ENCODE results near the gene GABPA. TPM values are rescaled to one million over a fixed set of nuclear protein-coding genes. Genes with fewer than 3 reads are reported as not detected.
"Not testable (repeated sequence)": the region's sequence is repeated elsewhere in the genome, so short reads cannot be mapped to it uniquely, and the experiment has no call there.

GABPA gene
- total and polyA plus RNA-seq, 4 donors: 5.4 to 19.4 (median 11.5) TPM

DNA sequence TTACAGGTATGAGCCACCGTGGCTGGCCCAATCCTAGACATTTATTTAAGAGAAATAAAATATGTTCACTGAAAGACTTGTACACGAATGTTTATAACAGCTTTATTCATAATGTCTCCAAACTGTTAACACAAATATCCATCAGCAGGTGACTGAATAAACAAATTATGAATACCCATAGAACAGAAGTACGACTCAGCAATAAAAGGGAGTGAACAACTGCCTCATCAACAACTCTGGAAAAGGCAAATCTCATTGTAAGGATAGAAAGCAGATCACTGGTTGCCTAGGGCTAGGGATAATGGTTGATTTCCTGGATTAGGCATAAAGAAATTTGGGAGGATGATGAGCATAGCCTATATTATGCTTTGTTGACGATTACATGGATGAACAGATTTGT lies 41.7 kb downstream of the GABPA start (continued):
- TF ChIP-seq REST (IDR thresholded peaks at IDR 0.05) (no peak), FOXA2 (IDR thresholded peaks at IDR 0.05) (no peak)
- TF ChIP-seq, protein P1, sequence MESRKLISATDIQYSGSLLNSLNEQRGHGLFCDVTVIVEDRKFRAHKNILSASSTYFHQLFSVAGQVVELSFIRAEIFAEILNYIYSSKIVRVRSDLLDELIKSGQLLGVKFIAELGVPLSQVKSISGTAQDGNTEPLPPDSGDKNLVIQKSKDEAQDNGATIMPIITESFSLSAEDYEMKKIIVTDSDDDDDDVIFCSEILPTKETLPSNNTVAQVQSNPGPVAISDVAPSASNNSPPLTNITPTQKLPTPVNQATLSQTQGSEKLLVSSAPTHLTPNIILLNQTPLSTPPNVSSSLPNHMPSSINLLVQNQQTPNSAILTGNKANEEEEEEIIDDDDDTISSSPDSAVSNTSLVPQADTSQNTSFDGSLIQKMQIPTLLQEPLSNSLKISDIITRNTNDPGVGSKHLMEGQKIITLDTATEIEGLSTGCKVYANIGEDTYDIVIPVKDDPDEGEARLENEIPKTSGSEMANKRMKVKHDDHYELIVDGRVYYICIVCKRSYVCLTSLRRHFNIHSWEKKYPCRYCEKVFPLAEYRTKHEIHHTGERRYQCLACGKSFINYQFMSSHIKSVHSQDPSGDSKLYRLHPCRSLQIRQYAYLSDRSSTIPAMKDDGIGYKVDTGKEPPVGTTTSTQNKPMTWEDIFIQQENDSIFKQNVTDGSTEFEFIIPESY (IDR thresholded peaks at IDR 0.05): no peak
- TF ChIP-seq, protein P2, sequence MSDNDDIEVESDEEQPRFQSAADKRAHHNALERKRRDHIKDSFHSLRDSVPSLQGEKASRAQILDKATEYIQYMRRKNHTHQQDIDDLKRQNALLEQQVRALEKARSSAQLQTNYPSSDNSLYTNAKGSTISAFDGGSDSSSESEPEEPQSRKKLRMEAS (IDR thresholded peaks at IDR 0.05): no peak

DNA sequence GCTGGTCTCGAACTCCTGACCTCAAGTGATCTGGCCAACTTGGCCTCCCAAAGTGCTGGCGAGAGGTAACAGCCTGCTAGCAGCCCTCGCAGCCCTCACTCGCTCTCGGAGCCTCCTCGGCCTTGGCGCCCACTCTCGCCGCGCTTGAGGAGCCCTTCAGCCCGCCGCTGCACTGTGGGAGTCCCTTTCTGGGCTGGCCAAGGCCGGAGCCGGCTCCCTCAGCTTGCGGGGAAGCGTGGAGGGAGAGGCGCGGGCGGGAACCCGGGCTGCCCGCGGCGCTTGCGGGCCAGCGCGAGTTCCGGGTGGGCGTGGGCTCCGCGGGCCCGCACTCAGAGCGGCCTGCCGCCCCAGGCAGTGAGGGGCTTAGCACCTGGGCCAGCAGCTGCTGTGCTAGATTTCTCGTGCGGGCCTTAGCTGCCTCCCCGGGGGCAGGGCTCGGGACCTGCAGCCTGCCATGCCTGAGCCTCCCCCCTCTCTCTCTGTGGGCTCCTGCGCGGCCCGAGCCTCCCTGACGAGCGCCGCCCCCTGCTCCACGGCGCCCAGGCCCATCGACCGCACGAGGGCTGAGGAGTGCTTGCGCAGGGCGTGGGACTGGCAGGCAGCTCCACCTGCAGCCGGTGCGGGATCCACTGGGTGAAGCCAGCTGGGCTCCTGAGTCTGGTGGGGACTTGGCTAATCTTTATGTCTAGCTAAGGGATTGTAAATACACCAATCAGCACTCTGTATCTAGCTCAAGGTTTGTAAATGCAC lies 43.5 kb downstream of the GABPA start:
- not testable (repeated sequence) for H3K4me1 ChIP-seq (ENCODE audit: control insufficient read depth in 4 of 4, insufficient read depth in 4 of 4, low read length in 3 of 4); DNase-seq (ENCODE audit: low spot score); H3K36me3 ChIP-seq (ENCODE audit: control insufficient read depth in 4 of 4, insufficient read depth in 3 of 4, low read depth in 1 of 4, low read length in 3 of 4); H3K27me3 ChIP-seq (ENCODE audit: control insufficient read depth in 4 of 4, insufficient read depth in 4 of 4, low read length in 3 of 4); H3K27ac ChIP-seq (ENCODE audit: low read depth in 1 of 2, low read length in 2 of 2); H3K9me3 ChIP-seq (ENCODE audit: control insufficient read depth in 4 of 4, low read length in 3 of 4); H3K4me3 ChIP-seq (ENCODE audit: low read depth in 1 of 3, low read length in 3 of 3); H3K9ac ChIP-seq (ENCODE audit: low read depth in 1 of 2, low read length in 2 of 2)
- WGBS: 88% methylated on average over 52 of the region's 52 CpGs

GRCh38 chr21:25788677-25789076 lies 53.9 kb downstream of the GABPA start:
- 72% methylated on average over 6 of the region's 6 CpGs for WGBS
- no peak overlapping the region for H3K27ac ChIP-seq (ENCODE audit: low read depth in 1 of 2, low read length in 2 of 2)
- TF ChIP-seq, protein P1 (IDR thresholded peaks at IDR 0.05): no peak
- no peak for TF ChIP-seq YY1 (IDR thresholded peaks at IDR 0.05)
- no peak for TF ChIP-seq SP1 (IDR thresholded peaks at IDR 0.05)
- no peak for TF ChIP-seq FOXA2 (IDR thresholded peaks at IDR 0.05)
- TF ChIP-seq HNF4A (conservative IDR thresholded peaks at IDR 0.05): no peak
- TF ChIP-seq RAD21 (IDR thresholded peaks at IDR 0.05): no peak
- TF ChIP-seq EGR1 (IDR thresholded peaks at IDR 0.05; ENCODE audit: low read depth in 2 of 2): no peak
- no peak for TF ChIP-seq REST (IDR thresholded peaks at IDR 0.05)
- TF ChIP-seq TAF1 (conservative IDR thresholded peaks at IDR 0.05): no peak
- TF ChIP-seq GABPA (IDR thresholded peaks at IDR 0.05 in 1 of 2, conservative IDR thresholded peaks at IDR 0.05 in 1 of 2): no peak
- TF ChIP-seq NR2F2 (IDR thresholded peaks at IDR 0.05): no peak
- TF ChIP-seq HNF4G (IDR thresholded peaks at IDR 0.05): no peak
- no peak for TF ChIP-seq CTCF (IDR thresholded peaks at IDR 0.05; ENCODE audit: low read depth, low read length, missing input control)
- no peak for TF ChIP-seq JUND (IDR thresholded peaks at IDR 0.05)
- no peak for TF ChIP-seq RXRA (IDR thresholded peaks at IDR 0.05)

More at GRCh38 chr21:25788677-25789076, 53.9 kb downstream of the GABPA start:
- Histone ChIP-seq H3K9me3 (ENCODE audit: control insufficient read depth in 4 of 4, low read length in 3 of 4) (no peaks in the 10 kb centered on the region), H3K4me3 (ENCODE audit: low read depth in 1 of 3, low read length in 3 of 3) (no peak overlapping the region), H3K36me3 (ENCODE audit: control insufficient read depth in 4 of 4, insufficient read depth in 3 of 4, low read depth in 1 of 4, low read length in 3 of 4) (no peaks in the 10 kb centered on the region), H3K27me3 (ENCODE audit: control insufficient read depth in 4 of 4, insufficient read depth in 4 of 4, low read length in 3 of 4) (peaks cover 0 to 7% (median 0%) of the 10 kb centered on the region in 4 donors), H3K9ac (ENCODE audit: low read depth in 1 of 2, low read length in 2 of 2) (no peak overlapping the region), H3K4me1 (ENCODE audit: control insufficient read depth in 4 of 4, insufficient read depth in 4 of 4, low read length in 3 of 4) (peaks cover 0 to 8% (median 3%) of the 10 kb centered on the region in 4 donors)
- DNase-seq (ENCODE audit: low spot score): no peak

Measured in liver (tissue), 9 donors.